Natural killer cell (primary cell): ENCODE data around the gene SOX13. TPM values are rescaled to one million over a fixed set of nuclear protein-coding genes. Genes with fewer than 3 reads are reported as not detected.

Experiments used
- ATAC-seq, 3 donors: fragments of 150-1000 bp in 2 of 3; fragments of 200-7000 bp in 1 of 3; cut with Tn5 transposase; 1 replicate in 1 of 3; 2 replicates in 2 of 3; pipeline ENCODE4 v1.10.0; 2021; ENCODE audit warnings: mild to moderate bottlenecking in 2 of 3, moderate library complexity in 2 of 3
- DNase-seq, 2 donors: peaks; one replicate each; pipeline versions ENCODE4 v3.0.0 to v3.0.0-alpha.2; 2013 to 2021; ENCODE audit warnings: mixed read lengths in 1 of 2
- H3K27ac ChIP-seq: one replicate; pipeline ENCODE4 v1.5.1; 2013; ENCODE audit warnings: mild to moderate bottlenecking, low read length
- H3K27me3 ChIP-seq: one replicate; pipeline ENCODE4 v1.6.1; 2013; ENCODE audit warnings: low read length; ENCODE audit not compliant: control insufficient read depth, insufficient read depth
- H3K36me3 ChIP-seq: one replicate; pipeline ENCODE4 v1.6.1; 2013; ENCODE audit warnings: low read length; ENCODE audit not compliant: control insufficient read depth, insufficient read depth
- H3K4me1 ChIP-seq: one replicate; pipeline ENCODE4 v1.6.1; 2013; ENCODE audit warnings: low read length; ENCODE audit not compliant: control insufficient read depth, insufficient read depth
- H3K4me3 ChIP-seq: one replicate; pipeline ENCODE4 v1.5.1; 2013; ENCODE audit warnings: low read length
- H3K9me3 ChIP-seq: one replicate; pipeline ENCODE4 v1.6.1; 2013; ENCODE audit warnings: low read length; ENCODE audit not compliant: control insufficient read depth, insufficient read depth
- H3K27ac Mint-ChIP-seq, 2 donors: one replicate each; pipeline ENCODE4 v1.8.0; 2022; ENCODE audit warnings: mild to moderate bottlenecking in 2 of 2, mixed read lengths in 2 of 2, moderate library complexity in 1 of 2
- H3K27me3 Mint-ChIP-seq, 2 donors: one replicate each; pipeline ENCODE4 v1.8.0; 2022; ENCODE audit warnings: low read depth in 2 of 2, mixed read lengths in 2 of 2
- H3K36me3 Mint-ChIP-seq: one replicate; pipeline ENCODE4 v1.8.0; 2022; ENCODE audit warnings: mixed read lengths
- H3K4me1 Mint-ChIP-seq, 2 donors: one replicate each; pipeline ENCODE4 v1.8.0; 2022; ENCODE audit warnings: mixed read lengths in 2 of 2
- H3K4me3 Mint-ChIP-seq: one replicate; pipeline ENCODE4 v1.8.0; 2022; ENCODE audit warnings: mild to moderate bottlenecking, moderate library complexity, mixed read lengths
- H3K9me3 Mint-ChIP-seq, 2 donors: one replicate each; pipeline ENCODE4 v1.8.0; 2022; ENCODE audit warnings: mixed read lengths in 2 of 2
- WGBS: methylation state at CpG from one replicate; pipeline ENCODE4 v1.1.7; 2013; ENCODE audit warnings: missing lambda C conversion rate; ENCODE audit not compliant: insufficient coverage; 5-methylcytosine and 5-hydroxymethylcytosine counted together
- intact Hi-C: fragments of 100-400 bp; cut with micrococcal nuclease; formaldehyde crosslinking; loops from one replicate; pipeline ENCODE4 v1.14.2; 2022
- total RNA-seq, 4 donors: library from RNA; stranded (reverse); fragments of 120-200 nt in 1 of 4; gene quantifications; one replicate each; pipeline versions ENCODE4 v1.2.3 to v1.2.4, GENCODE V29; 2013 to 2022
- TF ChIP-seq, protein P1 (sequence below): fragments of 200-600 bp; IDR thresholded peaks from one replicate; pipeline ENCODE4 v1.8.0; 2022; ENCODE audit warnings: antibody characterized with exemption

Gene SOX13
- total RNA-seq, 3 donors from 2014 or later (not counting 1 experiment from before 2014, with no cell fraction given): 27.3 to 44.7 (median 41.4) TPM

DNA sequence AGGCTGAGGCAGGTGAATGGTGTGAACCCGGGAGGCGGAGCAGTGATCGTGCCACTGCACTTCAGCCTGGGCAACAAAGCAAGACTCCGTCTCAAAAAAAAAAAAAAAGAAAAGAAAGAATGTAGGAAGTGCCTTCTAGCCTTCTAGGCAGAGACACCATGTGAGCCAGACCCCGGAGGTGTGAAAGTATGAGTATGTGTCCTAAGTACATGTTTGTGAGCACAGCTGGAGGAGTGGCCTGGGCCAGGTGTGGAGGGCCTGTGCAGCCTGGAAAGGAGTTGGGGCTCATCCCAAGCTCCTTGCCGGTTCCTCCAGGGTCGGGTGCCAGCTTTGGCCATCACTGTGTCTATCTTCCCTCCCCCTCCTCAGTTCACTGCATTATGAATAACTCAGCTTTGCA lies 13.0 kb downstream of the SOX13 start:
- intact Hi-C loops: no loop called here
- Mint-ChIP-seq H3K4me1 (peaks cover 54 to 62% of the 10 kb centered on the region in 2 donors), H3K36me3 (no peaks in the 10 kb centered on the region), H3K4me3 (no peak overlapping the region), H3K27ac (peak overlapping the region; percentile 74), H3K27me3 (no peaks in the 10 kb centered on the region), H3K9me3 (no peaks in the 10 kb centered on the region)
- H3K36me3 ChIP-seq: no peaks in the 10 kb centered on the region
- TF ChIP-seq, protein P1, sequence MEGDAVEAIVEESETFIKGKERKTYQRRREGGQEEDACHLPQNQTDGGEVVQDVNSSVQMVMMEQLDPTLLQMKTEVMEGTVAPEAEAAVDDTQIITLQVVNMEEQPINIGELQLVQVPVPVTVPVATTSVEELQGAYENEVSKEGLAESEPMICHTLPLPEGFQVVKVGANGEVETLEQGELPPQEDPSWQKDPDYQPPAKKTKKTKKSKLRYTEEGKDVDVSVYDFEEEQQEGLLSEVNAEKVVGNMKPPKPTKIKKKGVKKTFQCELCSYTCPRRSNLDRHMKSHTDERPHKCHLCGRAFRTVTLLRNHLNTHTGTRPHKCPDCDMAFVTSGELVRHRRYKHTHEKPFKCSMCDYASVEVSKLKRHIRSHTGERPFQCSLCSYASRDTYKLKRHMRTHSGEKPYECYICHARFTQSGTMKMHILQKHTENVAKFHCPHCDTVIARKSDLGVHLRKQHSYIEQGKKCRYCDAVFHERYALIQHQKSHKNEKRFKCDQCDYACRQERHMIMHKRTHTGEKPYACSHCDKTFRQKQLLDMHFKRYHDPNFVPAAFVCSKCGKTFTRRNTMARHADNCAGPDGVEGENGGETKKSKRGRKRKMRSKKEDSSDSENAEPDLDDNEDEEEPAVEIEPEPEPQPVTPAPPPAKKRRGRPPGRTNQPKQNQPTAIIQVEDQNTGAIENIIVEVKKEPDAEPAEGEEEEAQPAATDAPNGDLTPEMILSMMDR: no peak
- no peak overlapping the region for H3K27ac ChIP-seq
- H3K4me1 ChIP-seq: peaks cover 48% of the 10 kb centered on the region
- DNase-seq: peak in 1 of 2 donors; percentile 15
- H3K9me3 ChIP-seq: no peaks in the 10 kb centered on the region
- ATAC-seq: peak; percentile 68 to 92 (median 82)
- WGBS: 78% methylated on average over 7 of the region's 7 CpGs
- H3K27me3 ChIP-seq: no peaks in the 10 kb centered on the region
- H3K4me3 ChIP-seq: no peak overlapping the region

DNA sequence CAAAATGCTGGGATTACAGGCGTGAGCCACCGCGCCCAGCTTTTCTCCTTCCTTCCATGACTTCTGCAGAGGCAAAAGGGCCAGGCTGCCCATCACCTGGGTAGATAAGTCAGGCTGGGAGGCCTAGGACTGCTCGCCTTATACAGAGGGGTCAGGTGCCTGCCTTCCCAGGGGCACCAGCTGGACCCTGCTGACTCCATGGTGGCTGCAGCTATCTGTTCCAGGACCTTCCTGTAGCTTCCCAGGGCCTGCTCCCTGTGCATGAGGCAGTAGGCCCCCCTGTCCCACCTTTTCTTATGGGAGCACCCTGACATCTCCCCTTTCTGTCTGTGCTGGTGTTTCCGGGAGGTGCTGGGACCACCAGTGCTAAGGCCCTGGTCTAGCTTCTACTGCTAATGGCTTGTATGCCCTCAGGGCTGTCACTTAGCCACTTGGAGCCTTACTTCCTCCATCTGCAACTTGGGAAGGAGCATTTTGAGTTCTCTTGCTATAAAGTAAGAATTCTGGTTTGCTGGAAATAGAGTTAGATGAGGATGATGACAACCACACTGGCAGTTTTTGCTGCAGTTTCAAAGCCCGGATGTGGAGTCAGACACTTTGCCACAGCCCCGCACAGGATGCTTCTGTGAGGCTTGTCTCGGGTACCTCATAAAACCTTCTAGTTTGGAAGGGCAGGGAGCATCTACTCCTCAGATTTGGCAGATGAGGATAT lies 14.4 kb downstream of the SOX13 start:
- TF ChIP-seq, protein P1: no peak
- Mint-ChIP-seq H3K27me3 (no peaks in the 10 kb centered on the region), H3K36me3 (no peaks in the 10 kb centered on the region), H3K4me3 (no peak overlapping the region), H3K9me3 (no peaks in the 10 kb centered on the region), H3K27ac (peak overlapping the region; percentile 59 to 70), H3K4me1 (peaks cover 48 to 61% of the 10 kb centered on the region in 2 donors)
- Histone ChIP-seq H3K4me1 (peaks cover 35% of the 10 kb centered on the region), H3K9me3 (no peaks in the 10 kb centered on the region), H3K27me3 (no peaks in the 10 kb centered on the region), H3K36me3 (no peaks in the 10 kb centered on the region), H3K27ac (peak overlapping the region; percentile 55), H3K4me3 (no peak overlapping the region)
- ATAC-seq: peak in 2 of 3 donors; percentile 36 to 41
- 89% methylated on average over 8 of the region's 8 CpGs for WGBS
- intact Hi-C loops: no loop called here
- peak in 1 of 2 donors; percentile 18 for DNase-seq

- WGBS: 87% methylated on average over 6 of the region's 7 CpGs
- H3K36me3 ChIP-seq: no peaks in the 10 kb centered on the region
- Mint-ChIP-seq H3K27me3 (no peaks in the 10 kb centered on the region), H3K4me3 (no peak overlapping the region), H3K36me3 (no peaks in the 10 kb centered on the region), H3K27ac (peak overlapping the region; percentile 59 to 70), H3K4me1 (peaks cover 50 to 65% of the 10 kb centered on the region in 2 donors), H3K9me3 (no peaks in the 10 kb centered on the region)
- TF ChIP-seq, protein P1: no peak
- no peak for DNase-seq
- H3K9me3 ChIP-seq: no peaks in the 10 kb centered on the region
- no peak overlapping the region for H3K4me3 ChIP-seq
- no peaks in the 10 kb centered on the region for H3K27me3 ChIP-seq
- H3K27ac ChIP-seq: peak overlapping the region; percentile 55
- intact Hi-C loops: no loop called here
- ATAC-seq: peak in 1 of 3 donors; percentile 4
- H3K4me1 ChIP-seq: peaks cover 41% of the 10 kb centered on the region
These were observed 15.1 kb downstream of the SOX13 start for GRCh38 chr1:204087893-204088528.
